SHP77 (cell line): ENCODE measurements around the gene SELENBP1.

Source experiments
- DNase-seq, 2 experiments: peaks; one replicate each; lab custom pipeline; 2025; lab: John Stamatoyannopoulos, UW

SELENBP1 gene

DNA sequence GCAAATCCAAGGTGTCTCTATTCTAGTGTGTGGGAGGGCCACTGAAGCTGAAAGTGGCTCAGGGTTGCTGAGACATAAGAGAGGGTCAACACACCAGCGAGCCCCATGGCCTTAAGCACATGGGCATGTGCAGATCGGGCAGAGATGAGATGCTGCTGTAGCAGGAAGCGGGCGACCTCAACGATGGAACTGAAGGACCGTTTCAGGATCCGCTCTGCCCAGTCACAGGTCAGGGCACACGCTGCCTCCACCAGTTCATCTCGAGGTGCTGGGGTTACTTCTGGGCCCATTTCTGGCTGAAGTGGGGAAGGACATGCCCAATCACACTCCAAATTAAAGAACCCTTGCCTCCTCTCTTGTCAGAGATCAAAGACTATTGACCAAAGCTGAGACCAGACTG, 28.9 kb downstream of the SELENBP1 start:
- DNase-seq = no peak

DNA sequence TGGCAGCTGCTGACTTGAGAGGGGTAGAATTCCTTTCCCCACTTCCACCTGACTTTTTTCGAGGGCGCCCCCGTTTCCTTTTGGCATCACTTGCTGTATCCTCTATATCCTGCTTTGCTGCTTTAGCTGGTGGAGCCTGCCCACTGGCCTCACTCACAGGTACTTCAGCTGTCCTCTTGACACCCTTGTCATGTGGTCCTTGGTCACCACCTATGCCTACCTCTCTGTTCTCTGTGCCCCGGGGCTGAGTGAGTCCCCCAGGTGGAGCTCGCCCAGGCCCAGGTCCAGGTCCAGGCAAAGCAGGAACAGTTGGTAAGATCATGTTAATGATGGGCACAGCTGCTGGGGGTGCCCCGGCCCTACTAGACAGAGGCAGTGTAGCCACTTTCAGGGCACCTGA, 29.9 kb downstream of the SELENBP1 start:
- no peak for DNase-seq

DNA sequence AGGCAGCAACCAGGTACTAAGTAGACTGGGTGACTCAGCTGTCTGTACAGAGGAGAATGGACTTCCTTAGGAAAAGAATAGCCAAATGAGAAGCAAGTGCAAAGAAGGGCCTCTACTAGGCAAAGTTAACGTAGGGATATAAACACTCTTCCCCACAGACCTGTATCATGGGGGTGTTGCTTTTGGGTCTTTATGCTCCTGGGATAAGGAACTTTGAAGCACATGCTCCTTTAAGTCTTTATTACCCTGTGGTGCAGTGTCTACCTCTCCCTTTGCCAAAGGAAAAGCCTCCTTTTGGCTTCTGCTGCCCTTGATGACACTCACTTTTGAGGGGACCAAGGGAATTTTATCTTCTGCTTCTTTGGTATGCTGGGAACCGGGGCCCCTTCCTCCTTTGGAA, 30.5 kb downstream of the SELENBP1 start:
- DNase-seq = no peak

DNA sequence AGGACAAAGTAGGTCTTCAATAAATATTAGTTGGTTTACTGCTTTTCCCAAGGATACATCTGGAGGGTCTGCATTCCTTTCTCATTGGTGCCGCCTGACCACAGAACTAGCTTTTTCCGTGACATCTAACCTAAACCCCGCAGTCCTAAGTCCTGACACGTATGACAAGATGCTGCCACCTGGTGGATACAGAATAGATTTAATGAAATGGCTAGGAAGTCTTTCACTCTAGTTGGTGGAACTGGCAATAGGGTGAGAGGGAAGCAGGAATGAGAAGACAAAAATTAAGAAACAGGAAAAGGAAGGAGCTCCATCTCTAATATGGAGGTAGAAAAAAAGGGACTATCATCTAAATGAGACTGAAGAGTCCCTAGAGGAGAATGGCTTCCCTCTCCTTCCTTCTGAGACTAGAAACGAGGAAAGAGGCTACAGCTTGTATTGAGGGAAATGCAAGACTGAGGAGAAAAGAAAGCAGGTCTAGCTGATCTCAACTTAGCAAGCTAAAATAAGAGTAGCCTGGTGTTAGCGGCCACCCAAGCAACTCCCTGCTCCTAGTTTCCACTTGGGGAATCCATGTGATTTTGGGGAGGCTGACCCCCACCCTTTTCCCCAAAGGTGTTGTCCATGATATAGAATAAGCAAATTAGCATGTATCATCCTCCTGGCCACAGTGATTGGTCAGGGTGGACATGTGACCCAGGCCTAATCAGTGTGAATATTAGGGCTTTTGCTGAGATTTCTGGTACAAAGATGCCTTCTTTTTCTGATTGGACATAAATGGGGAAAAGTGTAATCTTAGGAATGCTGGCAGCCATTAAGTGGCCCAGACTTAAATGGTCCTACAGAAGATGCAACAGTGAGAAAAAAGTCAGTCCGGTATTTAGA, 31.4 kb downstream of the SELENBP1 start:
- peak; percentile 92 to 97 for DNase-seq

DNA sequence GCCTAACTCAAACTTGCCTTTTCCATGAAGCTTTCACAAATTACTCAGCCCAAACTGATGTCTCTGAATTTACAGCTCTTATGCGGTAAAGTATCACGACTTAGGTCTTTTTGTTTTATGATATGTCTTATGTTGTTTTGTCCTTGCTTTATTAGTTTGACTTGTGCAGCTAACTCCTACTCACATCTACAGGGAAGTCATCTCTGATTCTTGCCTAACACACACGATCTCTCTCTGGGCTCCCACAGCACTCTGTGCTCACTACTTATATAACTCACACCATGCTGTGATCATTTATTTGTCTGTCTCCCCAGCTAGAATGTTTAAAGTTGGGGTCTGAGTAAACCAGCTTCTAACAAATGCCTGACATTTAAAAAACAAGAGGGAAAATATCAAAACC, 35.9 kb downstream of the SELENBP1 start:
- no peak for DNase-seq

DNA sequence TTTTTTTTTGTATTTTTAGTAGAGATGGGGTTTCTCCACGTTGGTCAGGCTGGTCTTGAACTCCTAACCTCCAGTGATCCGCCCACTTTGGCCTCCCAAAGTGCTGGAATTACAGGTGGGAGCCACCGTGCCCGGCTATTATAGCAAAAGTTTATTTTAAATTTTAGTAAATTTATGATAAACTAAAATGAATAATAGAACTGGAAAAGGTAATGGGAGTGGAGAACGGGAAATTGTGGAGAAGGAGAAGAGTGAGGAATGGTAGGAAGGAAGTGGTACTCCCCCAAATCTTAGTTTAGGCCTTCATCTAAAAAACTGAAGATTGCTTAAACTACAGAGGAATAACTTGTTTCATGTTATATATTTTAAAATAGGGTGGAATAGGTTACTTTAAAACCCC, 37.7 kb downstream of the SELENBP1 start:
- DNase-seq = no peak

DNA sequence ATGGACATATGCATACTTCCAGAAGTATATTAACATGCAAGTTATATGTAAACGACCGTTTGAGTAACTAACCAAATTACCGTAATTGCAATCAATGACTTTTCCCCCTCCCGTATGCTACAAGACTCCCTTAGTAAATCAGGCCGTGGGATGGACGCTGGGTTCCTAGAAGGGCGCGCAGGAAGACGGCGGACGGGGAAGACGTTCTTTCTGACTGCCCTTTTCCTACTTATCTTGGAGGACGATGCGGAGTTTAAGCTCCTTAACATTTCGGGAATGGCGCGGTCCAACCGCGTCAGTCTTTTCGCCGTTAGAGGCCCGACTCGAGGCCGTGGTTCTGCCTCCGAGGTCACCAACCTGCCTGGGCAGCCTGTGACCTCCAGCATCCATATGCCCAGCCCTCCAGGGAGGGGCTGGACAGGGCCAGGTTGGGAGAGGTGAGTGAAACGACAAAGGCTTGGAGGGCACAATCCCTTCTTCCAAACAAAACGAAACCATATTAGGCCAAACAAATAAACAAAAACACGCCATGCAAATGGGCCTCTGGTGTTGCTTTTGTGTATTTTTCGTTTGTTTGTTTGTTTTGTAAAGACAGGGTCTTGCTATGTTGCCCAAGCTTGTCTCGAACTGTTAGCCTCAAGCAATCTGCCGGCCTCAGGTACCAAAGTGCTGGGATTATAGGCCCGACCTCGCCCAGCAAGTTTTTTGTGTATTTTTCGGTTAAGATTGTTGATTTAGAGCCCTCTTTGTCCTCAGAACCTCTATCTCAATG, 44.4 kb downstream of the SELENBP1 start:
- peak in 1 of 2 experiments; percentile 70 for DNase-seq

DNA sequence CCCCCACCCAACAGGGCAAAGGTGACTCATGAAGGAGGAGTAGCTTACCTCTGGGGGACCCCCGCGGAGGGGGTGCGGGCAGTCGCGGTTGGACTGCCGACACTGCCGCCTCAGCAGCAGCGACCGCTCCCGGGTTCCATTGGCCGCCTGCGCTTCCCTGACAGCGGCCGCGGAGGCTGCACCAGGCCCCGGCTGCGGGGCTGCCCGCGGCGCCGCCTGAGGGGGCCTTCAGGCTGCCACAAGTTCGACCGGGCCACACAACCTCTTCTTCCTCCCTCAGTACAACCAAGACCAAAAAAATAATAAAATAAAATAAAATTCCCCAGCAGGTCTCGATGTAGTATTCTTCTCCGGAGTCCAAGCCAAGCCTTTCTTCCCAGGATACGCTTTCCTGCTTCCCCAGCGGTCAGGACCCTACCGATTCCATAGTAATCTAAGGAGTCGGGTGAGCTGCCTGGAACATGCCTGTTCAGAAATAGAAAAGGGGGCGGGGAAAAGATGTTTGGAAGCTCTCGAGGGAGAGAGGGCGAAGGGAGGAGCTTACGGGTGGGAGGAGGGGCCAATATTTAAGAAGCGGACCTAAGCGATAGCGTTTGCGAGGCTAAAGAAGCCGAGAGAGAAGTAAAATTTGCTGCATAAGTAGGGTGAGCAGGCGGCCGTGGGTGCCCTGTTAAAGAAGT, 45.1 kb downstream of the SELENBP1 start, which contains the start of gene PI4KB:
TSS of gene PI4KB (minus strand) at position 194 of the 680 bp plus-strand sequence. CDS start 10,935 bp downstream, outside the sequence.
- DNase-seq = peak; percentile 100

DNA sequence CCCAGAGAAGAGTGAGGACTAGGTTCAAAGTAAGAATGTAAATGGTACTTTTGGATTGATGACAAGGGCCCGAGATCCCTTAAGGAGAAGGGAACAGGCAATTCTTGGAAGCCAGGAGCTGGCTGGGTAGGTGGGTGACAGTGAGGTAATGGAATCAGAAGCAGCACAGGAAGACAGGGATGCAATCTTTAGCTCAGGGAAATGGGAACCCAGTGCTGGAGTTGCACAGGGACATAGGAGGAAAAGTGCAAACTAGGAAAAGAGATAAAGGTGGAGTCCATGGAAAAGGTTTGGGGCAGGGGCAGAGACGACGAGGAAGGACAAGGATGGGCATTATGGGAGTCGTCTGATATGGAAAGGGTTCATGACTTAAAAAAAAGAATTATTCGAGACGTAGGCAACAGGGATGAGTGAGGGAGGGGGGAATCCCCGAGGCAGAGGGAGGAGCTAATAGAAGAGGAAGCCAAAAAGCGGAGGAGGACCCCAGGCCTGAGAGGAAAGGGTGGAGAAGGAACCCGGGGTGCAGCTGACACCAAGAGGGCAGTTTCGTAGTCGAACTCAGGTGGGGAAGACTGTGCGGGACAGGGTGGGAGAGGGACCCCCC, 45.8 kb downstream of the SELENBP1 start:
- DNase-seq = peak in 1 of 2 experiments; percentile 41

DNA sequence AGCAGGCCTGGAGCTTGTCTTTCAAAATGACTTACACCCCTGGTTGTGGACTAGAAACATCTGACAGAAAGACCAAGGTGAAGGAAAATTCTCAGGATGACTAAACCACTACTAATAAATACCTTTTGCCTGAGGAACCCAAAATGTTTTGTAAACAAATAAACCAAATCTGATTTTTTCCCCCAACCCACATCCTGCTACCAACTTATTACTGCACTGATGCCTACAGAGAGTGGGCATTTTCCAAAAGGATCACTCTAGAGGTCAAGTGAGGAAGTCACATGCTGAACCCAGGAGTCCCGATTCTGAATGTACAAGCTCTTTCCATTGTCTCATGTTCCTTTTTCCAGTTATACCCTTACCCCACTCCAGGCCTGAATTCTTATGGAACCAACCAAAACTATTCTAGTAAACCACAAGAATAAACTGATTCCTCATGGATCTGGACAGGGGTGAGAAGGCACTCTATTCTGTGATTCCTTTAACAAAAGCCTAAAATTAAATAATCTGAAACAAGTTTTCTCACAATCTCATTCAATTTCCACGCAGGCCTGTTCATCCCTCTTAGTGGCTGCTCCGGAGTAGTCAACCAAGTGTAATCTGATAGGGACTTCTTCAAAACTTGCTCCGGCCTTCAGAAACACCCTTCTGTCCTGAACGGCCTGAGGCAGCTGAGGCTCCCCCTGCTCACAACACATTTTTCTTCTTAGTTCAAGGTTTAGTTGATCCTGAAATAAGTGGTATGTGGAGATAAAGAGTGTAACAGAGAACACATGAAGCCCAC, 46.7 kb downstream of the SELENBP1 start:
- DNase-seq = no peak

DNA sequence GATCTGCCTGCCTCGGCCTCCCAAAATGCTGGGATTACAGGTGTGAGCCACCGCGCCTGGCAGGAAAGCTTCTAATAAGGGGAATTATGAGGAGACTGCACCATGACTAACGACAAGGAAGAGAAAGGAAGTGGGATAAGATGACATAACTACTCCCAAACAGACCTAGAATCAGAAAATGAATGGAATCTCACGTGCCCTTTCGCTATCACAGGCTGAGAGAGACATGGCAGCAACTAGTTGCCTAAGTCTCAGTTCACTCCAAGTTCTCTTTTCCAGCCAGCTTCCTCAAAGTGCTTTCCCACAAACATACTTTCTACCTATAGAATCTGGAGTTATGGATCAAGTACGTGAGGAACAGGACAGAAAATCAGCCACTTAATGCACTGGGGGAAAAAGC, 47.3 kb downstream of the SELENBP1 start:
- DNase-seq = no peak

DNA sequence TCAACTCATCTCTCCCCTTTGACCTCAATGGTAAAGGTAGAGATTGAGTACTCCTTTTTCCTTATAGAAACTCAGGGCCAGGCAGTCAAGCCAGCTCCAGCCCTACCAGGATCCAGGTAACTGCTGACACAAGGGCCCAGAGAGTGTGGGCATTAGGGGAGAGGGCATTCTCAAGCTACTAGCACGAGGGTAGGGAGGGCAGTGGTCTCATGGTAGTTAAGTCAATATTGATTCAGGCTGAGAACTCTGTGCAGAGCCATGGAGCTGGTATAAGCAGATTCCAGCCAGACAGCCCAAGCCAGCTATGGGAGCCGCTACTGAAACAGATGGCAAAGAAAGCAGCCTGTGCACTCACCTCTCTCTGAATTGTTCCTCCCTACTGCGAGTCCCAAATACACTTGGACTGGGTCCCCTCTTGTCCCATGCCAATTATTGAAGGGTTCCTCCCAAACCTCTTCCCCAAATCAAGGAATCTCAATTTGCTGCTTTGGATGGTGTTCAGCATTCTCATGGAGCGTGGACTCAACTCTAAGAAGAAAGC, 48.0 kb downstream of the SELENBP1 start:
- DNase-seq = no peak

DNA sequence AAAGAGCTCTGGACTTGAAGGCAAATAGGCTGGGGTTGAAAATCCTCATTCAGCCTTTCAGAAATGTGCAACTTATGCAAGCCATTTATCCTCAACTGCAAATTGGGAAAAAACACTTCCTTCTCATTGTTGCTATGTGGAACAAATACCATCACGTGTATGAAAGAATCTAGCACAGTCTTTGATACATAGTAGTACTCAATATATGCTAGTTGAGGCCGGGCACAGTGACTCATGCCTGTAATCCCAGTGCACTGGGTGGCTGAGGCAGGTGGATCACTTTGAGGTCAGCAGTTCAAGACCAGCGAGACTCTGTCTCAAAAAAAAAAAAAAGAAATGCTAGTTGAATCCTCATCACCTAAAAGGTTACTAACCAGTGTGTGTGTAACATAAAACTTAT, 53.5 kb downstream of the SELENBP1 start:
- DNase-seq = no peak

DNA sequence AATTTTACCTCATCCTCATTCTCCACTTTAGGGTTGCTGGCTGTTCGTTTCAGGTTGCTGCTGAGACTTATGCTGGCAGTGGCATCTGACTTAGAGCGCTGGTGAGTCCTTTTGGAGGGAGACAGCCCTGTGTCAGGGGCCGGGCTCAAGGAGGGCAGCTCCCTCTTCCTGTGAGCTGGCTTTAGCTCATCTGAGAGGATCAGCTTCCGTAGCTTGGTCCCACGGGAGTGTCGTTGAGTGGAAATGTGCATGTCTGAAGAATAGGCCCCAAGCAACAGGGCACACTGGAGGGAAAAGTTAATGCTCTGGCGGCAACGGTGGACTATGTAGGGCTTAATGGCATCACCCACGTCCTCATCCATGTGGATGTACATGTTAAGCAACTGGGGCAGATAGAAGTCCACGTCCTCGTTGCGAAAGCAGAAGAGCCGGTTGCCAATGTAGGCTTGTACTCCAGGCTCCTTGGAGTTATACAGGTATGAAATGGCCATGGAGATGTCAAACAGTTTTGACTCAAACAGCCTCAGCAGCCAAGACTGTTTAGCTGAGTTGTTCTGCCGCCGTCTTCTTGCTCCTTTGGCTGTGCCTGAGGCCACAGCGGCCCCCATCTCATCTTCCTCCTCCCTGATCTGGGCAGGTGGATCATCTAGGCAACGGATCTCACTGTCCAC, 56.8 kb downstream of the SELENBP1 start:
- DNase-seq = no peak
